ENCODE results near the gene SEMA6C.
A peak's percentile ranks its signal among the peaks of the same experiment; 100 is the strongest.

SEMA6C gene

GRCh38 chr1:151165738-151166504 is 19.5 kb upstream of the SEMA6C start, which contains the start of the genes LYSMD1 and SCNM1:
TSS of gene LYSMD1 (minus strand) at chr1:151165902. CDS start at chr1:151165258, 644 bp downstream.
TSS of gene SCNM1 (plus strand) at chr1:151166144. CDS start at chr1:151166153, 9 bp downstream.
- Histone ChIP-seq H2BK12ac (ENCODE audit: low read length) (no peak within 1 kb of the TSS), H3K4me3 (ENCODE audit: low read length in 2 of 2) (peak within 1 kb of the TSS; percentile 85 to 88), H3K9me3 (replicated peaks in 1 of 2; ENCODE audit: control insufficient read depth in 2 of 2, insufficient read depth in 1 of 2, low read depth in 1 of 2, low read length in 2 of 2) (no peaks in the 10 kb centered on the region), H2AK5ac (ENCODE audit: low read depth, low read length) (no peak within 1 kb of the TSS), H3K27ac (replicated peaks; ENCODE audit: low read length) (peak within 1 kb of the TSS; percentile 63), H2BK120ac (ENCODE audit: low read depth, low read length) (no peak within 1 kb of the TSS), H2BK5ac (ENCODE audit: low read length) (no peak within 1 kb of the TSS), H3K27me3 (ENCODE audit: control insufficient read depth in 3 of 3, insufficient read depth in 3 of 3, low read depth in 1 of 3, low read length in 3 of 3) (no peaks in the 10 kb centered on the region), H3K4me2 (ENCODE audit: insufficient read depth, low read length, poor library complexity, severe bottlenecking) (peak within 1 kb of the TSS; percentile 70), H3K4me1 (ENCODE audit: control insufficient read depth in 2 of 2, insufficient read depth in 1 of 2, low read depth in 1 of 2, low read length in 2 of 2) (peaks cover 7 to 9% of the 10 kb centered on the region in 2 donors), H3K18ac (ENCODE audit: low read length) (peak within 1 kb of the TSS; percentile 42), H3K9ac (ENCODE audit: low read depth, low read length, poor library complexity) (peak within 1 kb of the TSS; percentile 74), H2AFZ (ENCODE audit: low read length) (peak within 1 kb of the TSS; percentile 93), H3K23ac (ENCODE audit: low read depth, low read length, poor library complexity) (peak within 1 kb of the TSS; percentile 62), H3K4ac (ENCODE audit: low read length) (no peak within 1 kb of the TSS), H4K91ac (ENCODE audit: low read depth, low read length, poor library complexity) (no peak within 1 kb of the TSS), H3K36me3 (replicated peaks in 1 of 2; ENCODE audit: control insufficient read depth in 2 of 2, insufficient read depth in 2 of 2, low read length in 2 of 2) (peaks cover 23 to 49% of the 10 kb centered on the region in 2 donors), H3K79me1 (ENCODE audit: low read depth, low read length) (peaks cover 4% of the 10 kb centered on the region), H2BK15ac (ENCODE audit: low read length) (no peak within 1 kb of the TSS), H3K14ac (ENCODE audit: low read length) (peak within 1 kb of the TSS; percentile 48), H4K8ac (ENCODE audit: low read depth, low read length) (peak within 1 kb of the TSS; percentile 6)
- WGBS, 2 donors (ENCODE audit: extremely low coverage in 2 of 2, insufficient read length in 2 of 2, insufficient replicate concordance in 1 of 2): no CpG with 5 or more reads among the region's 38 CpGs
- peak; percentile 95 for DNase-seq (ENCODE audit: low spot score)

GRCh38 chr1:151165281-151165737 is 18.9 kb upstream of the SEMA6C start:
- Histone ChIP-seq H2AFZ (ENCODE audit: low read length) (peak overlapping the region; percentile 93), H4K91ac (ENCODE audit: low read depth, low read length, poor library complexity) (no peak overlapping the region), H3K36me3 (replicated peaks in 1 of 2; ENCODE audit: control insufficient read depth in 2 of 2, insufficient read depth in 2 of 2, low read length in 2 of 2) (peaks cover 23 to 49% of the 10 kb centered on the region in 2 donors), H3K23ac (ENCODE audit: low read depth, low read length, poor library complexity) (no peak overlapping the region), H3K9me3 (replicated peaks in 1 of 2; ENCODE audit: control insufficient read depth in 2 of 2, insufficient read depth in 1 of 2, low read depth in 1 of 2, low read length in 2 of 2) (no peaks in the 10 kb centered on the region), H4K8ac (ENCODE audit: low read depth, low read length) (no peak overlapping the region), H2BK15ac (ENCODE audit: low read length) (no peak overlapping the region), H2BK120ac (ENCODE audit: low read depth, low read length) (no peak overlapping the region), H3K9ac (ENCODE audit: low read depth, low read length, poor library complexity) (no peak overlapping the region), H3K27me3 (ENCODE audit: control insufficient read depth in 3 of 3, insufficient read depth in 3 of 3, low read depth in 1 of 3, low read length in 3 of 3) (no peaks in the 10 kb centered on the region), H2AK5ac (ENCODE audit: low read depth, low read length) (no peak overlapping the region), H3K14ac (ENCODE audit: low read length) (no peak overlapping the region), H3K4me1 (ENCODE audit: control insufficient read depth in 2 of 2, insufficient read depth in 1 of 2, low read depth in 1 of 2, low read length in 2 of 2) (peaks cover 7 to 9% of the 10 kb centered on the region in 2 donors), H3K18ac (ENCODE audit: low read length) (peak overlapping the region; percentile 42), H2BK5ac (ENCODE audit: low read length) (no peak overlapping the region), H3K79me1 (ENCODE audit: low read depth, low read length) (peaks cover 4% of the 10 kb centered on the region), H3K4ac (ENCODE audit: low read length) (no peak overlapping the region), H3K4me2 (ENCODE audit: insufficient read depth, low read length, poor library complexity, severe bottlenecking) (peak overlapping the region; percentile 67), H3K4me3 (ENCODE audit: low read length in 2 of 2) (peak overlapping the region; percentile 85 to 88), H3K27ac (replicated peaks; ENCODE audit: low read length) (peak overlapping the region; percentile 63), H2BK12ac (ENCODE audit: low read length) (no peak overlapping the region)
- peak; percentile 66 for DNase-seq (ENCODE audit: low spot score)
- no CpG with 5 or more reads among the region's 15 CpGs for WGBS, 2 donors (ENCODE audit: extremely low coverage in 2 of 2, insufficient read length in 2 of 2, insufficient replicate concordance in 1 of 2)

GRCh38 chr1:151164732-151165280 is 18.4 kb upstream of the SEMA6C start:
- no peak overlapping the region for H2BK120ac ChIP-seq (ENCODE audit: low read depth, low read length)
- H3K14ac ChIP-seq (ENCODE audit: low read length): peak overlapping the region; percentile 48
- H3K4me3 ChIP-seq (ENCODE audit: low read length in 2 of 2): peak overlapping the region; percentile 85 to 88
- H3K79me1 ChIP-seq (ENCODE audit: low read depth, low read length): peaks cover 4% of the 10 kb centered on the region
- no peak overlapping the region for H2AK5ac ChIP-seq (ENCODE audit: low read depth, low read length)
- H4K91ac ChIP-seq (ENCODE audit: low read depth, low read length, poor library complexity): no peak overlapping the region
- H2BK15ac ChIP-seq (ENCODE audit: low read length): no peak overlapping the region
- WGBS, 2 donors (ENCODE audit: extremely low coverage in 2 of 2, insufficient read length in 2 of 2, insufficient replicate concordance in 1 of 2): no CpG with 5 or more reads among the region's 11 CpGs
- no peaks in the 10 kb centered on the region for H3K9me3 ChIP-seq (replicated peaks in 1 of 2; ENCODE audit: control insufficient read depth in 2 of 2, insufficient read depth in 1 of 2, low read depth in 1 of 2, low read length in 2 of 2)
- H3K18ac ChIP-seq (ENCODE audit: low read length): peak overlapping the region; percentile 42
- DNase-seq (ENCODE audit: low spot score): no peak
- H4K8ac ChIP-seq (ENCODE audit: low read depth, low read length): no peak overlapping the region
- H2BK5ac ChIP-seq (ENCODE audit: low read length): no peak overlapping the region
- peak overlapping the region; percentile 74 for H3K9ac ChIP-seq (ENCODE audit: low read depth, low read length, poor library complexity)
- no peak overlapping the region for H3K23ac ChIP-seq (ENCODE audit: low read depth, low read length, poor library complexity)
- peaks cover 7 to 9% of the 10 kb centered on the region in 2 donors for H3K4me1 ChIP-seq (ENCODE audit: control insufficient read depth in 2 of 2, insufficient read depth in 1 of 2, low read depth in 1 of 2, low read length in 2 of 2)
- H3K4me2 ChIP-seq (ENCODE audit: insufficient read depth, low read length, poor library complexity, severe bottlenecking): peak overlapping the region; percentile 67
- peaks cover 25 to 48% of the 10 kb centered on the region in 2 donors for H3K36me3 ChIP-seq (replicated peaks in 1 of 2; ENCODE audit: control insufficient read depth in 2 of 2, insufficient read depth in 2 of 2, low read length in 2 of 2)
- peak overlapping the region; percentile 4 for H3K27ac ChIP-seq (replicated peaks; ENCODE audit: low read length)
- H2BK12ac ChIP-seq (ENCODE audit: low read length): no peak overlapping the region
- H3K27me3 ChIP-seq (ENCODE audit: control insufficient read depth in 3 of 3, insufficient read depth in 3 of 3, low read depth in 1 of 3, low read length in 3 of 3): no peaks in the 10 kb centered on the region
- no peak overlapping the region for H3K4ac ChIP-seq (ENCODE audit: low read length)
- H2AFZ ChIP-seq (ENCODE audit: low read length): peak overlapping the region; percentile 93

- Histone ChIP-seq H3K4me3 (ENCODE audit: low read length in 2 of 2) (no peak overlapping the region), H2AK5ac (ENCODE audit: low read depth, low read length) (no peak overlapping the region), H3K18ac (ENCODE audit: low read length) (no peak overlapping the region), H3K79me1 (ENCODE audit: low read depth, low read length) (no peaks in the 10 kb centered on the region), H3K23ac (ENCODE audit: low read depth, low read length, poor library complexity) (no peak overlapping the region), H3K27ac (replicated peaks; ENCODE audit: low read length) (no peak overlapping the region), H2AFZ (ENCODE audit: low read length) (no peak overlapping the region), H2BK120ac (ENCODE audit: low read depth, low read length) (no peak overlapping the region), H4K8ac (ENCODE audit: low read depth, low read length) (no peak overlapping the region), H3K9ac (ENCODE audit: low read depth, low read length, poor library complexity) (no peak overlapping the region), H3K14ac (ENCODE audit: low read length) (no peak overlapping the region), H3K4me2 (ENCODE audit: insufficient read depth, low read length, poor library complexity, severe bottlenecking) (no peak overlapping the region), H3K9me3 (replicated peaks in 1 of 2; ENCODE audit: control insufficient read depth in 2 of 2, insufficient read depth in 1 of 2, low read depth in 1 of 2, low read length in 2 of 2) (no peaks in the 10 kb centered on the region), H2BK15ac (ENCODE audit: low read length) (no peak overlapping the region), H2BK12ac (ENCODE audit: low read length) (no peak overlapping the region), H3K27me3 (ENCODE audit: control insufficient read depth in 3 of 3, insufficient read depth in 3 of 3, low read depth in 1 of 3, low read length in 3 of 3) (no peaks in the 10 kb centered on the region), H3K4ac (ENCODE audit: low read length) (no peak overlapping the region), H3K36me3 (replicated peaks in 1 of 2; ENCODE audit: control insufficient read depth in 2 of 2, insufficient read depth in 2 of 2, low read length in 2 of 2) (peaks cover 26 to 42% of the 10 kb centered on the region in 2 donors), H4K91ac (ENCODE audit: low read depth, low read length, poor library complexity) (no peak overlapping the region), H2BK5ac (ENCODE audit: low read length) (no peak overlapping the region), H3K4me1 (ENCODE audit: control insufficient read depth in 2 of 2, insufficient read depth in 1 of 2, low read depth in 1 of 2, low read length in 2 of 2) (peaks cover 0 to 2% of the 10 kb centered on the region in 2 donors)
- no peak for DNase-seq (ENCODE audit: low spot score)
Measured at GRCh38 chr1:151159373-151159772, 12.9 kb upstream of the SEMA6C start.

Measured in neuronal stem cell (in vitro differentiated cells).